MCF 10A (cell line): ENCODE results near the gene IGSF6. TPM values are rescaled to one million over a fixed set of nuclear protein-coding genes. Genes with fewer than 3 reads are reported as not detected.
A peak's percentile ranks its signal among the peaks of the same experiment; 100 is the strongest.
"Not testable (repeated sequence)": the region's sequence is repeated elsewhere in the genome, so short reads cannot be mapped to it uniquely, and the experiment has no call there.

Experiments used
- BruUV-seq: library from RNA; stranded (reverse); fragments of 400-500 nt; replicated peaks from 2 replicates; lab custom pipeline; 2021; lab: Mats Ljungman, UMichigan
- CTCF ChIA-PET: fragments of 300-600 bp; sonication (Branson Sonifier 250); formaldehyde crosslinking; extraction: SDS; loops from one replicate; lab custom pipeline; 2021; ENCODE audit warnings: antibody characterized with exemption, inconsistent platforms; lab: Yijun Ruan, JAX
- POLR2A ChIA-PET: fragments of 300-600, 350-650 bp; sonication (Branson Sonifier 250); formaldehyde crosslinking; extraction: SDS; loops from one replicate; lab custom pipeline; 2020; ENCODE audit warnings: antibody characterized with exemption, inconsistent platforms; lab: Yijun Ruan, JAX
- DNase-seq: peaks from one replicate; pipeline ENCODE4 v3.0.0-alpha.2; 2018; ENCODE audit not compliant: unreplicated experiment
- H3K27ac Mint-ChIP-seq: one replicate; pipeline ENCODE4 v1.8.0; 2022; ENCODE audit warnings: mild to moderate bottlenecking, low read depth, mixed read lengths; ENCODE audit not compliant: unreplicated experiment
- H3K27me3 Mint-ChIP-seq: one replicate; pipeline ENCODE4 v1.8.0; 2022; ENCODE audit warnings: mixed read lengths; ENCODE audit not compliant: insufficient read depth, unreplicated experiment
- H3K36me3 Mint-ChIP-seq: one replicate; pipeline ENCODE4 v1.8.0; 2022; ENCODE audit warnings: mild to moderate bottlenecking, moderate library complexity, mixed read lengths; ENCODE audit not compliant: insufficient read depth, unreplicated experiment
- H3K4me1 Mint-ChIP-seq: one replicate; pipeline ENCODE4 v1.8.0; 2022; ENCODE audit warnings: mixed read lengths; ENCODE audit not compliant: insufficient read depth, unreplicated experiment
- H3K4me3 Mint-ChIP-seq: one replicate; pipeline ENCODE4 v1.8.0; 2022; ENCODE audit warnings: mild to moderate bottlenecking, moderate library complexity, mixed read lengths; ENCODE audit not compliant: unreplicated experiment
- H3K9me3 Mint-ChIP-seq: one replicate; pipeline ENCODE4 v1.8.0; 2022; ENCODE audit warnings: mixed read lengths; ENCODE audit not compliant: unreplicated experiment
- intact Hi-C: fragments of 100-400 bp; cut with micrococcal nuclease; formaldehyde crosslinking; loops from 2 replicates; pipeline ENCODE4 v1.14.1; 2022
- total RNA-seq: library from RNA; stranded (reverse); gene quantifications from 2 replicates; pipeline ENCODE4 v1.2.3, GENCODE V29; 2022
- TF ChIP-seq, protein P1 (sequence below): fragments of 200-600 bp; IDR thresholded peaks from one replicate; pipeline ENCODE4 v1.8.0; 2022; ENCODE audit warnings: antibody characterized with exemption, mild to moderate bottlenecking; ENCODE audit not compliant: unreplicated experiment

The IGSF6 gene
- total RNA-seq, 1 experiment from 2014 or later, result not detected

DNA sequence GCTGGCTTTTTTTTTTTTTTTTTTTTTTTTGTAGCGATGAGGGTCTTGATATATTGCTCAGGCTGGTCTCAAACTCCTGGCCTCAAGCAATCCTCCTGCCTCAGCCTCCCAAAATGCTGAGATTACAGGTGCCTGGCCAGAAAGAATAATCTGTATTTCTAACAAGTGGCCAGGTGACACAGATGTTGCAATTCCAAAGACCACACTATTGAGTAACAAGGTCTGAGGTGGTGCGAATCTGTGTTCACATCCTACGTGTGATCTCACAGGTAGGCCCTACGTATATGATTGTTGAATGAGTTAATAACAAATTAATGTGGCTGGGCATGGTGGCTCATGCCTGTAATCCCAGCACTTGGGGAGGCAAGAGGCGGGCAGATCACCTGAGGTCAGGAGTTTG is 44.6 kb upstream of the IGSF6 start:
- ChIA-PET CTCF (interaction anchor here (1.3 to 6.6 kb wide), 3 partner anchors 9 to 40 kb away, joined by 4 to 47 read pairs (median 14); no protein-coding TSS in a partner anchor), POLR2A (interaction anchor here (0.6 kb wide), 1 partner anchor 107 kb away, joined by 4 read pairs; no protein-coding TSS in a partner anchor)
- no peak overlapping the region for H3K4me3 Mint-ChIP-seq
- no peaks in the 10 kb centered on the region for H3K36me3 Mint-ChIP-seq
- no peaks in the 10 kb centered on the region for H3K9me3 Mint-ChIP-seq
- no TSS peak for BruUV-seq
- TF ChIP-seq, protein P1, sequence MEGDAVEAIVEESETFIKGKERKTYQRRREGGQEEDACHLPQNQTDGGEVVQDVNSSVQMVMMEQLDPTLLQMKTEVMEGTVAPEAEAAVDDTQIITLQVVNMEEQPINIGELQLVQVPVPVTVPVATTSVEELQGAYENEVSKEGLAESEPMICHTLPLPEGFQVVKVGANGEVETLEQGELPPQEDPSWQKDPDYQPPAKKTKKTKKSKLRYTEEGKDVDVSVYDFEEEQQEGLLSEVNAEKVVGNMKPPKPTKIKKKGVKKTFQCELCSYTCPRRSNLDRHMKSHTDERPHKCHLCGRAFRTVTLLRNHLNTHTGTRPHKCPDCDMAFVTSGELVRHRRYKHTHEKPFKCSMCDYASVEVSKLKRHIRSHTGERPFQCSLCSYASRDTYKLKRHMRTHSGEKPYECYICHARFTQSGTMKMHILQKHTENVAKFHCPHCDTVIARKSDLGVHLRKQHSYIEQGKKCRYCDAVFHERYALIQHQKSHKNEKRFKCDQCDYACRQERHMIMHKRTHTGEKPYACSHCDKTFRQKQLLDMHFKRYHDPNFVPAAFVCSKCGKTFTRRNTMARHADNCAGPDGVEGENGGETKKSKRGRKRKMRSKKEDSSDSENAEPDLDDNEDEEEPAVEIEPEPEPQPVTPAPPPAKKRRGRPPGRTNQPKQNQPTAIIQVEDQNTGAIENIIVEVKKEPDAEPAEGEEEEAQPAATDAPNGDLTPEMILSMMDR, result no peak
- H3K27me3 Mint-ChIP-seq, result peaks cover 11% of the 10 kb centered on the region
- H3K27ac Mint-ChIP-seq, result no peak overlapping the region
- intact Hi-C loops, result no loop called here
- peak; percentile 19 for DNase-seq
- H3K4me1 Mint-ChIP-seq, result no peaks in the 10 kb centered on the region

DNA sequence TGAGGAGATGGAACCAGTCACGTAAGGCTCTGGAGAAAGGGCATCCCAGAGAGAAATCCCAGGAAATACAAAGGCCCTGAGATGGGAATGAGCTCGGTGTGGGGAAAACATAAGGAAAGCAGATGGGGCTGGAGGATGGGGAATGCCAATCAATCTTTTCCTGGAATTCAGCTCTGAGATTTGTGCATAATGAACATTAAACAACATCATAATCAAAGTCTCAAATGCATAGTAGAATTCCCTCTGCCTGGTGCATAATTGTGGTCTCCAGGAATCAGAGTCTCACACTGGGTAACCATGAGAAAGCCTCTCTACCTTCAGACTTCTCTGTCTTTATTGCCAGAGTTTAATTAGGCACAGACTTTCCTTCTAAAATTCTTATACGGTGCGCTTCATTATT is 42.2 kb upstream of the IGSF6 start:
- intact Hi-C loops, result no loop called here
- Mint-ChIP-seq H3K4me3 (no peak overlapping the region), H3K36me3 (no peaks in the 10 kb centered on the region), H3K27ac (no peak overlapping the region), H3K27me3 (peaks cover 11% of the 10 kb centered on the region), H3K9me3 (no peaks in the 10 kb centered on the region), H3K4me1 (no peaks in the 10 kb centered on the region)
- TF ChIP-seq, protein P1, result no peak
- POLR2A ChIA-PET, result no interaction called here
- BruUV-seq, result no TSS peak
- CTCF ChIA-PET, result interaction anchor here (0.8 to 6.6 kb wide), 6 partner anchors 10 to 47 kb away, joined by 3 to 47 read pairs (median 8); no protein-coding TSS in a partner anchor
- DNase-seq, result no peak

DNA sequence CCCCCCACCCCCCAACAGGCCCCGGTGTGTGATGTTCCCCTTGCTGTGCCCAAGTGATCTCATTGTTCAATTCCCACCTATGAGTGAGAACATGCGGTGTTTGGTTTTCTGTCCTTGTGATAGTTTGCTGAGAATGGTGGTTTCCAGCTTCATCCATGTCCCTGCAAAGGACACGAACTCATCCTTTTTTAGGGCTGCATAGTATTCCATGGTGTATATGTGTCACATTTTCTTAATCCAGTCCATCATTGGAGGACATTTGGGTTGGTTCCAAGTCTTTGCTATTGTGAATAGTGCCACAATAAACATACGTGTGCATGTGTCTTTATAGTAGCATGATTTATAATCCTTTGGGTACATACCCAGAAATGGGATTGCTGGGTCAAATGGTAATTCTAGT is 38.6 kb upstream of the IGSF6 start:
- H3K9me3 Mint-ChIP-seq, H3K27ac Mint-ChIP-seq, H3K36me3 Mint-ChIP-seq, POLR2A ChIA-PET, CTCF ChIA-PET, H3K4me3 Mint-ChIP-seq, BruUV-seq, H3K4me1 Mint-ChIP-seq, DNase-seq, H3K27me3 Mint-ChIP-seq, intact Hi-C loops: not testable (repeated sequence)

DNA sequence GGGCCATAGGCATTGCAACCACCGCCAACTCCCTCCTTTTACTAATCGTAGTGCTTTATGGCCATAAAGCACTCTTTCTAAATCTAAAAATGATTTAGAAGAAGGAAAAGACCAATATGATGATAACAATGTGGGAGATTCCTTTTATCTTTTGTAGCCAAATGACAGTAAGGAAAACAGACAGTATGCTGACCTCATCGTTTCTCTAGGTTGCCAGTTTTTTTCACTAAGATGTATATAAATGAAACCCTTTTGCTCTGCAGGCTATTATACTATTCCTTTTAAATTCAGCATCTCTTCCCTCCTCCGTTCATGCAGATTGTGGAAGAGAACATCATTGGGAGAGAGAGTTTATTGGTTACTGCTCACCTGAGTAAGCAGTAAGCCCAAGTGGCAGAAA is 36.7 kb upstream of the IGSF6 start:
- no TSS peak for BruUV-seq
- H3K4me1 Mint-ChIP-seq, result no peaks in the 10 kb centered on the region
- intact Hi-C loops, result no loop called here
- H3K9me3 Mint-ChIP-seq, result no peaks in the 10 kb centered on the region
- H3K27ac Mint-ChIP-seq, result no peak overlapping the region
- CTCF ChIA-PET, result no interaction called here
- POLR2A ChIA-PET, result no interaction called here
- no peaks in the 10 kb centered on the region for H3K27me3 Mint-ChIP-seq
- no peaks in the 10 kb centered on the region for H3K36me3 Mint-ChIP-seq
- H3K4me3 Mint-ChIP-seq, result no peak overlapping the region
- DNase-seq, result no peak
- TF ChIP-seq, protein P1, result no peak

DNA sequence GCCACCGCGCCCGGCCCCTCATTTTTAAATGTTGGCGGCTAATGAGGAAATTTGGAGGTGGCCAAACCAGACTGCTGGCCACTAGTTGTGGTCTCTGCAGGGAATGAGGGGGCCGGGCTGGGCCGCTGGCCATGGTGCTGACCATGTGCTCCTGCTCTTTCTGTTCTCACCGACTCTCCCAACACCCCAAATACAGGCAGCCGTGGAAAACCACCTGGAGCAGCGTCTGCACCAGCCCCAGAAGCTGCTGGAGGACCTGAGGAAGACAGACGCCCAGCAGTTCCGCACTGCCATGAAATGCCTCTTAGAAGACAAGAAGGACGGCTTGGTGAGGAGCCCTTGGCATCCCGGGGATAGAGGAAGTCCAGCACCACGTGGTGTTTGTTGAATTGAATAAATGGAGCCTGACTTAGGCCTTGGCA is 32.6 kb upstream of the IGSF6 start:
- no peak for DNase-seq
- H3K9me3 Mint-ChIP-seq, result no peaks in the 10 kb centered on the region
- peaks cover 4% of the 10 kb centered on the region for H3K36me3 Mint-ChIP-seq
- POLR2A ChIA-PET, result no interaction called here
- peaks cover 19% of the 10 kb centered on the region for H3K27me3 Mint-ChIP-seq
- TF ChIP-seq, protein P1, result no peak
- no TSS peak for BruUV-seq
- CTCF ChIA-PET, result interaction anchor here (0.7 to 2.1 kb wide), 4 partner anchors 10 to 387 kb away, joined by 3 to 8 read pairs (median 4); no protein-coding TSS in a partner anchor
- H3K27ac Mint-ChIP-seq, result no peak overlapping the region
- H3K4me1 Mint-ChIP-seq, result no peaks in the 10 kb centered on the region
- no peak overlapping the region for H3K4me3 Mint-ChIP-seq
- intact Hi-C loops, result no loop called here
